HCT116 (cell line): ENCODE results near the gene EVC. TPM values are rescaled to one million over a fixed set of nuclear protein-coding genes. Genes with fewer than 3 reads are reported as not detected.

Source experiments
- ATAC-seq: fragments of 200-7000 bp; cut with Tn5 transposase; 2 replicates; pipeline ENCODE4 v1.9.1; 2020; ENCODE audit warnings: mild to moderate bottlenecking, moderate library complexity
- BruUV-seq: library from RNA; stranded (reverse); fragments of 400-500 nt; replicated peaks from 2 replicates; lab custom pipeline; 2021; lab: Mats Ljungman, UMichigan
- CTCF ChIA-PET: fragments of 300-600 bp; sonication (Branson Sonifier 250); formaldehyde crosslinking; loops from one replicate; lab custom pipeline; 2021; ENCODE audit warnings: antibody characterized with exemption; lab: Charles Lee
- POLR2A ChIA-PET: fragments of 300-600, 350-600 bp; sonication (Branson Sonifier 250); formaldehyde crosslinking; loops from one replicate; lab custom pipeline; 2021; ENCODE audit warnings: antibody characterized with exemption; lab: Charles Lee
- RAD21 ChIA-PET, 2 experiments: fragments of 300-600 bp; sonication (Branson Sonifier 250); formaldehyde crosslinking; loops; one replicate each; lab custom pipeline; 2023; ENCODE audit warnings: low total read pairs in 2 of 2; ENCODE audit not compliant: uncharacterized antibody in 2 of 2, unreplicated experiment in 2 of 2, low non-redundant PET in 1 of 2; lab: Charles Lee
- DNase-seq: peaks from one replicate; pipeline ENCODE4 v3.0.0-alpha.2; 2010; ENCODE audit warnings: low read depth, low spot score
- H2AFZ ChIP-seq: fragments of 200-600 bp; shearing (Covaris generic), sonication (generic); 2 replicates; pipeline ENCODE4 v1.6.1; 2017; ENCODE audit warnings: low read depth, mixed run types, mixed read lengths, antibody characterized with exemption, low read length; ENCODE audit not compliant: poor library complexity, severe bottlenecking
- H3K27ac ChIP-seq: 2 replicates; pipeline ENCODE4 v1.5.1; 2012; ENCODE audit warnings: low read depth, low read length
- H3K27me3 ChIP-seq: fragments of 200-600 bp; sonication (generic); 2 replicates; pipeline ENCODE4 v1.6.1; 2016; ENCODE audit warnings: mixed run types, low read length, mixed read lengths; ENCODE audit not compliant: insufficient read depth
- H3K36me3 ChIP-seq, 2 experiments: fragments of 200-500 bp in 1 of 2; fragments of 200-600 bp in 1 of 2; sonication (Bioruptor generic) in 1 of 2; sonication (generic) in 1 of 2; 2 replicates each; pipeline versions ENCODE4 v1.5.1 to v1.6.1; 2014 to 2016; ENCODE audit warnings: low read length in 2 of 2, inconsistent platforms in 1 of 2, mixed read lengths in 1 of 2, mixed run types in 1 of 2; ENCODE audit not compliant: insufficient read depth in 2 of 2, control insufficient read depth in 1 of 2
- H3K4me1 ChIP-seq, 2 experiments: fragments of 200-600 bp in 1 of 2; sonication (generic) in 1 of 2; 2 replicates each; pipeline versions ENCODE4 v1.5.1 to v1.6.1; 2012 to 2017; ENCODE audit warnings: low read length in 2 of 2, inconsistent platforms in 1 of 2, mild to moderate bottlenecking in 1 of 2, mixed read lengths in 1 of 2, mixed run types in 1 of 2, moderate library complexity in 1 of 2; ENCODE audit not compliant: insufficient read depth in 2 of 2, control insufficient read depth in 1 of 2
- H3K4me2 ChIP-seq: fragments of 200-600 bp; sonication (generic); 2 replicates; pipeline ENCODE4 v1.6.1; 2017; ENCODE audit warnings: mixed run types, low read length, mixed read lengths
- H3K4me3 ChIP-seq, 2 experiments: fragments of 200-600 bp in 1 of 2; sonication (generic) in 1 of 2; replicated peaks in 1 of 2; 2 replicates each; pipeline ENCODE4 v1.5.1; 2011 to 2016; ENCODE audit warnings: low read length in 2 of 2, control low read depth in 1 of 2, low read depth in 1 of 2, mild to moderate bottlenecking in 1 of 2, mixed read lengths in 1 of 2, mixed run types in 1 of 2
- H3K79me2 ChIP-seq: fragments of 200-600 bp; sonication (generic); 2 replicates; pipeline ENCODE4 v1.6.1; 2017; ENCODE audit warnings: mild to moderate bottlenecking, mixed run types, low read length, moderate library complexity, mixed read lengths; ENCODE audit not compliant: insufficient read depth
- H3K9ac ChIP-seq: fragments of 200-600 bp; sonication (generic); 2 replicates; pipeline ENCODE4 v1.6.1; 2016; ENCODE audit warnings: low read length, mixed read lengths
- H3K9me2 ChIP-seq: fragments of 200-600 bp; sonication (generic), shearing (Covaris generic); 2 replicates; pipeline ENCODE4 v1.6.1; 2017; ENCODE audit warnings: mixed run types, mild to moderate bottlenecking, moderate library complexity; ENCODE audit not compliant: insufficient read depth
- H3K9me3 ChIP-seq, 2 experiments: fragments of 200-500 bp in 1 of 2; fragments of 200-600 bp in 1 of 2; sonication (Bioruptor generic) in 1 of 2; sonication (generic) in 1 of 2; 2 replicates each; pipeline ENCODE4 v1.6.1; 2014 to 2017; ENCODE audit warnings: low read length in 2 of 2, mixed read lengths in 2 of 2, inconsistent platforms in 1 of 2, low read depth in 1 of 2, mild to moderate bottlenecking in 1 of 2, mixed run types in 1 of 2, moderate library complexity in 1 of 2; ENCODE audit not compliant: control insufficient read depth in 1 of 2, insufficient read depth in 1 of 2
- H4K20me1 ChIP-seq: fragments of 200-600 bp; sonication (generic), shearing (Covaris generic); 2 replicates; pipeline ENCODE4 v1.6.1; 2017; ENCODE audit warnings: mixed run types, mild to moderate bottlenecking, moderate library complexity; ENCODE audit not compliant: insufficient read depth
- CTCF ChIP-seq, 3 experiments: fragments of 200-600 bp in 1 of 3; sonication (generic) in 1 of 3; IDR thresholded peaks in 2 of 3; conservative IDR thresholded peaks in 1 of 3; 2 replicates each; pipeline ENCODE4 v1.5.1; 2012 to 2017; ENCODE audit warnings: low read depth in 2 of 3, low read length in 2 of 3, antibody characterized with exemption in 1 of 3, borderline replicate concordance in 1 of 3, control low read depth in 1 of 3, mild to moderate bottlenecking in 1 of 3, mixed read lengths in 1 of 3, mixed run types in 1 of 3, moderate library complexity in 1 of 3; ENCODE audit not compliant: insufficient read depth in 1 of 3
- ELF1 ChIP-seq: IDR thresholded peaks from 2 replicates; pipeline ENCODE4 v1.6.1; 2012; ENCODE audit warnings: low read depth, borderline replicate concordance
- FOSL1 ChIP-seq: IDR thresholded peaks from 2 replicates; pipeline ENCODE4 v1.6.1; 2012; ENCODE audit warnings: low read depth
- JUND ChIP-seq: IDR thresholded peaks from 2 replicates; pipeline ENCODE4 v1.6.1; 2012
- MAX ChIP-seq: IDR thresholded peaks from 2 replicates; pipeline ENCODE4 v1.6.1; 2012
- SIN3A ChIP-seq: IDR thresholded peaks from 2 replicates; pipeline ENCODE4 v1.6.1; 2012; ENCODE audit warnings: low read depth
- ZBTB33 ChIP-seq: IDR thresholded peaks from 2 replicates; pipeline ENCODE4 v1.6.1; 2011; ENCODE audit warnings: mild to moderate bottlenecking, low read length, moderate library complexity; ENCODE audit not compliant: insufficient replicate concordance; ENCODE audit errors: extremely low read depth
- ZFX ChIP-seq: fragments of 450-650 bp; IDR thresholded peaks from 2 replicates; pipeline ENCODE4 v1.6.1; 2017
- intact Hi-C: fragments of 100-400 bp; cut with micrococcal nuclease; formaldehyde crosslinking; loops from 2 replicates; pipeline ENCODE4 v1.10.0; 2022
- total RNA-seq: library from RNA; stranded (reverse); gene quantifications from one replicate; pipeline ENCODE4 v1.2.1, GENCODE V29; 2021; ENCODE audit not compliant: unreplicated experiment

EVC gene
- total RNA-seq, 1 experiment from 2014 or later = 0.15 TPM

GRCh38 chr4:5746250-5746649 lies 35.2 kb downstream of the EVC start (continued):
- no peak for TF ChIP-seq MAX
- TF ChIP-seq SIN3A = no peak
- no peak for TF ChIP-seq ELF1
- no peak for TF ChIP-seq FOSL1
- TF ChIP-seq ZFX = no peak

GRCh38 chr4:5746829-5747737 lies 36.1 kb downstream of the EVC start:
- BruUV-seq = no TSS peak
- Histone ChIP-seq H3K9me3 (no peaks in the 10 kb centered on the region), H3K4me1 (peaks cover 0 to 23% of the 10 kb centered on the region in 2 experiments; a peak in 1 of 4 replicates), H3K9me2 (no peaks in the 10 kb centered on the region), H3K36me3 (no peaks in the 10 kb centered on the region), H4K20me1 (no peaks in the 10 kb centered on the region), H3K4me3 (no peak overlapping the region), H3K4me2 (peak overlapping the region; percentile 26; the same call in 1 of the 2 replicates), H3K79me2 (no peaks in the 10 kb centered on the region), H2AFZ (no peak overlapping the region), H3K9ac (no peak overlapping the region), H3K27me3 (no peaks in the 10 kb centered on the region), H3K27ac (no peak overlapping the region)
- TF ChIP-seq ZBTB33 = no peak
- TF ChIP-seq JUND = no peak
- TF ChIP-seq CTCF (IDR thresholded peaks at IDR 0.05 in 2 of 3, conservative IDR thresholded peaks at IDR 0.05 in 1 of 3; ENCODE audit: borderline replicate concordance in 1 of 3, insufficient read depth in 1 of 3, low read depth in 2 of 3, low read length in 2 of 3) = no peak
- ATAC-seq (no peak), DNase-seq (no peak)
- CTCF ChIA-PET = no interaction called here
- POLR2A ChIA-PET = no interaction called here
- intact Hi-C loops = no loop called here
- RAD21 ChIA-PET = no interaction called here
